Measurements from ENCODE around the gene AMBN. TPM values are rescaled to one million over a fixed set of nuclear protein-coding genes. Genes with fewer than 3 reads are reported as not detected.

AMBN gene
- polyA plus RNA-seq, 3 donors: not detected

DNA sequence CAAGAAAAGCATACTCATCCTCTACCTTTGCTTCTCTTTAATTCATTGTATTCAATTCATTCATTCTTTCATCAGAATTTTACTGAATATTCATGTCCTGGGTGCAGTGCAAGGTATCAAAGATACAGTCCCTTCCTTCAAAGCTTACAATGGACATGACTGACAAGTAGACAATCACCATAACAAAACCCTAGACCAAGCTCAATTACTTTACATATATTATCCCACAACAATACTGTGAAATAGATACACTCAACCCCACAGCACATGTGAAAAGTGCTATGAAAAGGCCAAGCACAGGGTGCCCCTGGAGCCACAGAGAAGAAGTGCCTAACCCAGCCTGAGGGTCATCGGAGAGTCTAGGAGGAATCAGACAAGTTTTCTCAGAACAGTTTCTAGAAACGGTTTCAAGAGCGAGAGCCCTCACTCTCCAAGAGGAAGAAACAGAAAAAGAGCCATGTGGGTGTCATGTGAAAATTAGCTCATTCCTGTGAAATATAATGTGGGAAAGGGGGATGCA, 15.3 kb downstream of the AMBN start:
- TF ChIP-seq CTCF (IDR thresholded peaks at IDR 0.05): no peak
- H3K27ac ChIP-seq (ENCODE audit: low read depth in 1 of 2, low read length in 2 of 2): no peak overlapping the region
- H3K4me3 ChIP-seq (replicated peaks in 1 of 3; ENCODE audit: low read depth in 2 of 3, low read length in 3 of 3): no peak overlapping the region
- H3K79me2 ChIP-seq (ENCODE audit: insufficient read depth, low read length): no peaks in the 10 kb centered on the region
- H3K27me3 Mint-ChIP-seq (ENCODE audit: low read depth in 3 of 3): peaks cover 0 to 2% (median 0%) of the 10 kb centered on the region in 3 donors
- H3K9ac ChIP-seq (ENCODE audit: insufficient read depth, low read length, poor library complexity, severe bottlenecking): no peak overlapping the region
- no peaks in the 10 kb centered on the region for H3K4me1 Mint-ChIP-seq
- H3K9me3 ChIP-seq (replicated peaks in 1 of 2; ENCODE audit: control insufficient read depth in 1 of 2, insufficient read depth in 1 of 2, low read length in 2 of 2): no peaks in the 10 kb centered on the region
- H3K4me3 Mint-ChIP-seq: no peak overlapping the region
- no peak for DNase-seq
- peaks cover 0 to 2% (median 0%) of the 10 kb centered on the region in 7 donors for H3K9me3 Mint-ChIP-seq
- no peaks in the 10 kb centered on the region for H3K27me3 ChIP-seq (ENCODE audit: control insufficient read depth in 2 of 2, insufficient read depth in 2 of 2, low read length in 2 of 2)
- WGBS (ENCODE audit: insufficient coverage): 100% methylated on average over 2 of the region's 3 CpGs
- H3K27ac Mint-ChIP-seq: no peak overlapping the region
- H2AFZ ChIP-seq (ENCODE audit: insufficient read depth, low read depth, low read length, poor library complexity, severe bottlenecking): no peak overlapping the region
- H3K4me2 ChIP-seq (replicated peaks; ENCODE audit: extremely low read depth, low read length, poor library complexity, severe bottlenecking): no peak overlapping the region
- H3K36me3 ChIP-seq (replicated peaks in 1 of 2; ENCODE audit: control insufficient read depth in 1 of 2, insufficient read depth in 2 of 2, low read length in 2 of 2): no peaks in the 10 kb centered on the region
- H3K36me3 Mint-ChIP-seq: no peaks in the 10 kb centered on the region
- H3K4me1 ChIP-seq (ENCODE audit: control insufficient read depth in 1 of 2, insufficient read depth in 2 of 2, low read length in 2 of 2): no peaks in the 10 kb centered on the region
- intact Hi-C loops (cut with micrococcal nuclease): no loop called here
- no peaks in the 10 kb centered on the region for H4K20me1 ChIP-seq (ENCODE audit: insufficient read depth, low read length)

DNA sequence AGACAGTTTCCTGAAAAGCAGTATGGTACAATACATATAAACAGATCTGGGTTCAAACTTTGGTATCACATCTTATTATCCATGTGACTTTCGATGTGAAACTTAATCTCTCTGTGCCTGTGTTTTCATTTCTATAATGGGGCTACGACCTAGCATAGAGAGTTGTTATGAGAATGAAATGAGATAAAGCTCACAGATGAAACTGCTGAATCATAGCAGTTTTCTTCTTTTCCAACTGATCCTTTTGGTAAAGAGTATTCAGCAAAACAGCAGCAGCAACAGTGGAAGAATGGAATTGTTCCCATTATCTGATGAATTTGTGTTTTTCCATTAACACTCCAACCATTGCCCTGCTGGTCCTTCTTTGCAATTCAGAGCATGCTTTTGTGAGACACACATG, 16.3 kb downstream of the AMBN start:
- H3K4me2 ChIP-seq (replicated peaks; ENCODE audit: extremely low read depth, low read length, poor library complexity, severe bottlenecking): no peak overlapping the region
- no peaks in the 10 kb centered on the region for H3K9me3 ChIP-seq (replicated peaks in 1 of 2; ENCODE audit: control insufficient read depth in 1 of 2, insufficient read depth in 1 of 2, low read length in 2 of 2)
- TF ChIP-seq CTCF (IDR thresholded peaks at IDR 0.05): no peak
- H3K4me1 Mint-ChIP-seq: peaks cover 2% of the 10 kb centered on the region
- H3K4me3 Mint-ChIP-seq: no peak overlapping the region
- H3K9me3 Mint-ChIP-seq: peaks cover 0 to 2% (median 0%) of the 10 kb centered on the region in 7 donors
- no peaks in the 10 kb centered on the region for H3K36me3 ChIP-seq (replicated peaks in 1 of 2; ENCODE audit: control insufficient read depth in 1 of 2, insufficient read depth in 2 of 2, low read length in 2 of 2)
- DNase-seq: no peak
- H3K27ac ChIP-seq (ENCODE audit: low read depth in 1 of 2, low read length in 2 of 2): no peak overlapping the region
- H3K27me3 Mint-ChIP-seq (ENCODE audit: low read depth in 3 of 3): peaks cover 0 to 2% (median under 1%) of the 10 kb centered on the region in 3 donors
- H3K4me3 ChIP-seq (replicated peaks in 1 of 3; ENCODE audit: low read depth in 2 of 3, low read length in 3 of 3): no peak overlapping the region
- H2AFZ ChIP-seq (ENCODE audit: insufficient read depth, low read depth, low read length, poor library complexity, severe bottlenecking): no peak overlapping the region
- WGBS (ENCODE audit: insufficient coverage): no CpG with 5 or more reads among the region's 2 CpGs
- no peak overlapping the region for H3K27ac Mint-ChIP-seq
- no peaks in the 10 kb centered on the region for H3K36me3 Mint-ChIP-seq
- H4K20me1 ChIP-seq (ENCODE audit: insufficient read depth, low read length): no peaks in the 10 kb centered on the region
- H3K9ac ChIP-seq (ENCODE audit: insufficient read depth, low read length, poor library complexity, severe bottlenecking): no peak overlapping the region
- H3K79me2 ChIP-seq (ENCODE audit: insufficient read depth, low read length): no peaks in the 10 kb centered on the region
- intact Hi-C loops (cut with micrococcal nuclease): no loop called here
- H3K27me3 ChIP-seq (ENCODE audit: control insufficient read depth in 2 of 2, insufficient read depth in 2 of 2, low read length in 2 of 2): no peaks in the 10 kb centered on the region
- no peaks in the 10 kb centered on the region for H3K4me1 ChIP-seq (ENCODE audit: control insufficient read depth in 1 of 2, insufficient read depth in 2 of 2, low read length in 2 of 2)

Data from CD14-positive monocyte (primary cell).